Prostate gland (tissue), 2 donors: ENCODE measurements around the gene CIP2A. TPM values are rescaled to one million over a fixed set of nuclear protein-coding genes. Genes with fewer than 3 reads are reported as not detected.
A peak's percentile ranks its signal among the peaks of the same experiment; 100 is the strongest.

ENCODE experiments used
- DNase-seq: peaks from one replicate; pipeline ENCODE4 v3.0.0-alpha.2; 2019; ENCODE audit warnings: low spot score
- H3K27ac ChIP-seq, 2 donors: fragments of 200-600 bp; sonication (generic); 2 replicates each; pipeline ENCODE4 v1.5.1; 2017 to 2019
- H3K27me3 ChIP-seq: fragments of 200-600 bp; sonication (generic); replicated peaks from 2 replicates; pipeline ENCODE4 v1.5.1; 2019; ENCODE audit not compliant: insufficient read depth
- H3K36me3 ChIP-seq, 2 donors: fragments of 200-600 bp; sonication (generic); 1 replicate in 1 of 2; 2 replicates in 1 of 2; pipeline versions ENCODE4 v1.5.1 to v1.8.1; 2017 to 2019
- H3K4me1 ChIP-seq: fragments of 200-600 bp; sonication (generic); replicated peaks from 2 replicates; pipeline ENCODE4 v1.5.1; 2019
- H3K4me3 ChIP-seq, 2 donors: fragments of 200-600 bp; sonication (generic); 2 replicates each; pipeline ENCODE4 v1.5.1; 2017 to 2019
- H3K9me3 ChIP-seq: fragments of 200-600 bp; sonication (generic); 2 replicates; pipeline ENCODE4 v1.5.1; 2017
- POLR2A ChIP-seq: fragments of 450-650 bp; IDR thresholded peaks from one replicate; pipeline ENCODE4 v1.6.1; 2016; ENCODE audit warnings: antibody characterized with exemption, mild to moderate bottlenecking
- POLR2AphosphoS5 ChIP-seq: sonication (generic); formaldehyde crosslinking; IDR thresholded peaks from one replicate; pipeline ENCODE4 v1.6.1; 2017; ENCODE audit warnings: antibody characterized with exemption
- WGBS: methylation state at CpG from one replicate; pipeline ENCODE4 v1.1.5; 2018; 5-methylcytosine and 5-hydroxymethylcytosine counted together
- intact Hi-C: fragments of 100-400 bp; cut with DNase I; formaldehyde crosslinking; loops from one replicate; pipeline ENCODE4 v1.14.2; 2022
- total RNA-seq, 2 donors: library from RNA; depleted of rRNA; stranded (reverse); fragments of >200 nt; gene quantifications; one replicate each; pipeline ENCODE4 v1.1.0, GENCODE V29; 2016
- TF ChIP-seq, protein P1 (sequence below), 4 experiments: fragments of 200-600 bp in 2 of 4; fragments of 450-650 bp in 2 of 4; sonication (generic) in 2 of 4; IDR thresholded peaks; 1 replicate in 3 of 4; 2 replicates in 1 of 4; pipeline ENCODE4 v1.5.1; 2016 to 2019; ENCODE audit warnings: antibody characterized with exemption in 4 of 4, mild to moderate bottlenecking in 2 of 4, moderate library complexity in 2 of 4

The CIP2A gene
- total RNA-seq, 2 donors from 2014 or later: 2.0 to 13.8 TPM

DNA sequence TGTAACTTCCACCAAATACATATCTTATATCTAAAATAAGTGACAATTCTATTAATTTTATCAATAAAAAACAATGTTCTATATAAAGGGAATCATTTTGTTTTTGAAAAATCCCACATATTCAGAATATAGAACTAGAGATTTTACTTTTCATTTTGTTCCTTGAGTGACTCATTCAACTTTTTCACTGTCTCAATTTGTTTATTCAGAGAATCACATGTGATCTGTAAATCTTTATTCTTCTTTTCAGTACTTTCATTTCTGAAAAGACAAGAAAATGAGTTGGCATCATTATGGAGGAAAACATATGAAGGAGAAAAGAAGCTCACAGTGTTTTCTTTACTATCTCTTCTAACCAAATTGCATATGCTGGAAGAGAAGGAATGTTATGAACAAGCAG, 35.0 kb downstream of the CIP2A start:
- Histone ChIP-seq H3K9me3 (no peaks in the 10 kb centered on the region), H3K27me3 (no peaks in the 10 kb centered on the region), H3K4me3 (no peak overlapping the region), H3K27ac (peak overlapping the region in 1 of 2 donors; percentile 69), H3K36me3 (no peaks in the 10 kb centered on the region), H3K4me1 (no peaks in the 10 kb centered on the region)
- DNase-seq: no peak
- intact Hi-C loops: no loop called here
- TF ChIP-seq POLR2AphosphoS5 (no peak), POLR2A (no peak)

GRCh38 chr3:108552267-108553159, 36.7 kb downstream of the CIP2A start:
- no peak for TF ChIP-seq POLR2A
- TF ChIP-seq, protein P1, sequence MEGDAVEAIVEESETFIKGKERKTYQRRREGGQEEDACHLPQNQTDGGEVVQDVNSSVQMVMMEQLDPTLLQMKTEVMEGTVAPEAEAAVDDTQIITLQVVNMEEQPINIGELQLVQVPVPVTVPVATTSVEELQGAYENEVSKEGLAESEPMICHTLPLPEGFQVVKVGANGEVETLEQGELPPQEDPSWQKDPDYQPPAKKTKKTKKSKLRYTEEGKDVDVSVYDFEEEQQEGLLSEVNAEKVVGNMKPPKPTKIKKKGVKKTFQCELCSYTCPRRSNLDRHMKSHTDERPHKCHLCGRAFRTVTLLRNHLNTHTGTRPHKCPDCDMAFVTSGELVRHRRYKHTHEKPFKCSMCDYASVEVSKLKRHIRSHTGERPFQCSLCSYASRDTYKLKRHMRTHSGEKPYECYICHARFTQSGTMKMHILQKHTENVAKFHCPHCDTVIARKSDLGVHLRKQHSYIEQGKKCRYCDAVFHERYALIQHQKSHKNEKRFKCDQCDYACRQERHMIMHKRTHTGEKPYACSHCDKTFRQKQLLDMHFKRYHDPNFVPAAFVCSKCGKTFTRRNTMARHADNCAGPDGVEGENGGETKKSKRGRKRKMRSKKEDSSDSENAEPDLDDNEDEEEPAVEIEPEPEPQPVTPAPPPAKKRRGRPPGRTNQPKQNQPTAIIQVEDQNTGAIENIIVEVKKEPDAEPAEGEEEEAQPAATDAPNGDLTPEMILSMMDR (IDR thresholded peaks at IDR 0.05): peak; percentile 36 to 79 (median 64)
- Histone ChIP-seq H3K9me3 (no peaks in the 10 kb centered on the region), H3K4me3 (no peak overlapping the region), H3K27ac (no peak overlapping the region), H3K4me1 (no peaks in the 10 kb centered on the region), H3K27me3 (no peaks in the 10 kb centered on the region), H3K36me3 (no peaks in the 10 kb centered on the region)
- 38% methylated on average over 4 of the region's 4 CpGs for WGBS
- peak; percentile 29 for DNase-seq
- intact Hi-C loops: loop anchor here (1.0 kb wide), 1 partner anchor 62 kb away; no protein-coding TSS in a partner anchor

- TF ChIP-seq POLR2AphosphoS5: no peak
- TF ChIP-seq, protein P1 (IDR thresholded peaks at IDR 0.05): no peak
- no peak for TF ChIP-seq POLR2A
- WGBS: 68% methylated on average over 2 of the region's 2 CpGs
- intact Hi-C loops: no loop called here
These were observed 40.4 kb downstream of the CIP2A start for GRCh38 chr3:108548886-108549285.

DNA sequence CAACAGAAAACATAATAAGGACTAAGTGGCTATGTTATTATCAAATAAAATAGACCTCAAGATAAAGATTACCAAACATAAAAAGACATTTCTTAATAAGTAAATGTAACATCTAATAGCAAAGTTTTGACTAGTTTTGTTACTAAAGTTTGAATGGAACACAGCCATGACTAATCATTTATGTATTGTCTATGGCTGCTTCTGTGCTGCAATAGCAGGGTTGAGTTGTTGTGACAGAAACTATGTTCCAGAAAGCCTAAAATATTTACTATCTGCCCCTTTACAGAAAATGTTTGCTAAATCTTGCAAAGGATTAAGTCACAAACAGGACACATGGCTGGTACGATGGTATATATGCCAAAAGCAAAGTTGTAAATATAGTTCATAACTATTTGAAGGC, 40.9 kb downstream of the CIP2A start:
- 34% methylated on average over 1 of the region's 1 CpG for WGBS
- no peak overlapping the region for H3K4me3 ChIP-seq
- TF ChIP-seq POLR2AphosphoS5 (no peak), POLR2A (no peak)
- TF ChIP-seq, protein P1 (IDR thresholded peaks at IDR 0.05): no peak
- no peak overlapping the region for H3K27ac ChIP-seq
- no peaks in the 10 kb centered on the region for H3K36me3 ChIP-seq
- H3K27me3 ChIP-seq: no peaks in the 10 kb centered on the region
- H3K4me1 ChIP-seq: no peaks in the 10 kb centered on the region
- no peak for DNase-seq
- H3K9me3 ChIP-seq: no peaks in the 10 kb centered on the region
- intact Hi-C loops: no loop called here

More at GRCh38 chr3:108548886-108549285, 40.4 kb downstream of the CIP2A start:
- no peak overlapping the region for H3K27ac ChIP-seq
- H3K4me3 ChIP-seq: no peak overlapping the region
- no peaks in the 10 kb centered on the region for H3K27me3 ChIP-seq
- DNase-seq: no peak
- no peaks in the 10 kb centered on the region for H3K9me3 ChIP-seq
- H3K36me3 ChIP-seq: no peaks in the 10 kb centered on the region
- H3K4me1 ChIP-seq: no peaks in the 10 kb centered on the region

- intact Hi-C loops: no loop called here
These were observed 42.5 kb downstream of the CIP2A start for GRCh38 chr3:108546692-108547091.

More at GRCh38 chr3:108546692-108547091, 42.5 kb downstream of the CIP2A start:
- Histone ChIP-seq H3K4me1 (no peaks in the 10 kb centered on the region), H3K36me3 (no peaks in the 10 kb centered on the region), H3K27ac (no peak overlapping the region), H3K9me3 (no peaks in the 10 kb centered on the region), H3K27me3 (no peaks in the 10 kb centered on the region), H3K4me3 (no peak overlapping the region)
- no peak for DNase-seq
- 67% methylated on average over 3 of the region's 3 CpGs for WGBS
- no peak for TF ChIP-seq POLR2AphosphoS5
- TF ChIP-seq POLR2A: no peak
- TF ChIP-seq, protein P1 (IDR thresholded peaks at IDR 0.05): no peak
